Upper lobe of right lung (tissue), 1 donor: ENCODE measurements around the gene CANT1. TPM values are rescaled to one million over a fixed set of nuclear protein-coding genes. Genes with fewer than 3 reads are reported as not detected.
"Not testable (repeated sequence)": the region's sequence is repeated elsewhere in the genome, so short reads cannot be mapped to it uniquely, and the experiment has no call there.

Source experiments
- ATAC-seq: fragments of 200-7000 bp; cut with Tn5 transposase; one replicate; pipeline ENCODE4 v1.9.1; 2020; ENCODE audit warnings: mild to moderate bottlenecking, moderate library complexity
- DNase-seq: peaks from one replicate; pipeline ENCODE4 v3.0.0-alpha.2; 2020
- H3K27ac ChIP-seq: fragments of 200-600 bp; one replicate; pipeline ENCODE4 v1.8.0; 2022
- H3K27me3 ChIP-seq: fragments of 200-600 bp; one replicate; pipeline ENCODE4 v1.8.0; 2022; ENCODE audit warnings: mild to moderate bottlenecking
- H3K36me3 ChIP-seq: fragments of 200-600 bp; one replicate; pipeline ENCODE4 v1.8.0; 2022
- H3K4me1 ChIP-seq: fragments of 200-600 bp; one replicate; pipeline ENCODE4 v1.8.0; 2022
- H3K4me3 ChIP-seq: fragments of 200-600 bp; one replicate; pipeline ENCODE4 v1.8.0; 2022; ENCODE audit warnings: mild to moderate bottlenecking
- H3K9me3 ChIP-seq: fragments of 200-600 bp; one replicate; pipeline ENCODE4 v1.8.0; 2022
- CTCF ChIP-seq: fragments of 200-600 bp; IDR thresholded peaks from one replicate; pipeline ENCODE4 v1.8.0; 2022; ENCODE audit warnings: antibody characterized with exemption
- intact Hi-C: fragments of 100-400 bp; cut with DNase I; formaldehyde crosslinking; loops from one replicate; pipeline ENCODE4 v1.11.0; 2022
- total RNA-seq: library from RNA; stranded (reverse); fragmentation: NEBNext Ultra II Directional; extraction: Animal tissue kit (Norgen Biotek cat#: 25700); gene quantifications from one replicate; pipeline ENCODE4 v1.2.1, GENCODE V29; 2021
- donor health status: DM: no; HTN: yes; CAD: no; lungs with severe emphysema.

CANT1 gene
- total RNA-seq, 1 donor from 2014 or later: 59.6 TPM

DNA sequence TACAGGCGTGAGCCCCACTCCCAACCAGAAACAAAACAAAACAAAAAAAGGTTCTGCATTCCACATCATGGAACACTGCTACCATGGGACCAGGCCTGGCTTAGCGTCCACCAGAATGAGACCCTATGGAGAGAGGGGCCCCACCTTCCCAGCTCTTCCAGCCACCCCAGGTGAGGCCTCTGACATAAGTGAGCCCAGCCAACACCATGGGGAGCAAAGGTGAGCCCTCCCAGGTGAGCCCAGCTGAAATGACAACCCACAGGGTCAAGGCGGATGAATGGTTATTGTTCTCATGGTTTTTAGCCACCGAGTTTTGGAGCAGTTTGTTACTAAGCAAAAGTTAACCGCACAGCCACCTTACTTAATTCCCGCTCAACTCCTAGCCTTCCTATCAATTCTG, 46.2 kb downstream of the CANT1 start:
- no peak overlapping the region for H3K27ac ChIP-seq
- no peaks in the 10 kb centered on the region for H3K36me3 ChIP-seq
- no peak for DNase-seq
- no peaks in the 10 kb centered on the region for H3K9me3 ChIP-seq
- no peak overlapping the region for H3K4me3 ChIP-seq
- no peak for TF ChIP-seq CTCF
- peaks cover 3% of the 10 kb centered on the region for H3K4me1 ChIP-seq
- ATAC-seq: no peak
- H3K27me3 ChIP-seq: no peaks in the 10 kb centered on the region
- intact Hi-C loops: no loop called here

- ATAC-seq, intact Hi-C loops, H3K36me3 ChIP-seq, H3K9me3 ChIP-seq, H3K27me3 ChIP-seq, DNase-seq, H3K27ac ChIP-seq, H3K4me1 ChIP-seq, H3K4me3 ChIP-seq: not testable (repeated sequence)
These were observed 46.6 kb downstream of the CANT1 start for GRCh38 chr17:78962984-78963348.

GRCh38 chr17:78962345-78962983, 47.1 kb downstream of the CANT1 start:
- Histone ChIP-seq H3K27ac (no peak overlapping the region), H3K36me3 (no peaks in the 10 kb centered on the region), H3K4me3 (no peak overlapping the region), H3K4me1 (peaks cover 3% of the 10 kb centered on the region), H3K27me3 (no peaks in the 10 kb centered on the region), H3K9me3 (no peaks in the 10 kb centered on the region)
- no peak for DNase-seq
- intact Hi-C loops: no loop called here
- TF ChIP-seq CTCF: no peak
- peak; percentile 20 for ATAC-seq

GRCh38 chr17:78961571-78961970, 48.0 kb downstream of the CANT1 start:
- Histone ChIP-seq H3K9me3 (no peaks in the 10 kb centered on the region), H3K36me3 (no peaks in the 10 kb centered on the region), H3K4me1 (peaks cover 3% of the 10 kb centered on the region), H3K4me3 (no peak overlapping the region), H3K27ac (no peak overlapping the region), H3K27me3 (no peaks in the 10 kb centered on the region)
- ATAC-seq (no peak), DNase-seq (no peak)
- intact Hi-C loops: no loop called here
- TF ChIP-seq CTCF: no peak

DNA sequence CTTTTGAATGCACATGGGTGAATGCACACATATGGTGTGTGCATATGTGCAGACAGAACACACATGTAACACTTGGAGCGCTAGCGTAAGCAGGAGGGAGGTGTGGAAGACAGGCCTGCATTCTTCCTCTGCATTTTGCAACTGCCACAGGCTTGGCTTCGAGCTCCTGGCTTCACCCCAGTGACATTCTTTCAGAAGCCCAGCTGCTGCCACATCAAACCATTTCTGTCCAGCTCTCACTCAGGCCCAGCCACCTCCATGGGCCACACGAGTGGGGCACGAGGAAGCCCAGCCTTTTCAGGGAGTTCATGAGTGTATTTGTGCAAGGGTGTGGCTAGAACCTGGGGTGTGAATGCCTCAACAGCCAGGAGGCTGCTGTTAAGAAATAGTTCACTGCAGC, 48.6 kb downstream of the CANT1 start:
- no peaks in the 10 kb centered on the region for H3K36me3 ChIP-seq
- no peaks in the 10 kb centered on the region for H3K9me3 ChIP-seq
- H3K27ac ChIP-seq: no peak overlapping the region
- peak; percentile 81 for DNase-seq
- peaks cover 3% of the 10 kb centered on the region for H3K4me1 ChIP-seq
- H3K27me3 ChIP-seq: no peaks in the 10 kb centered on the region
- TF ChIP-seq CTCF: no peak
- no peak overlapping the region for H3K4me3 ChIP-seq
- intact Hi-C loops: no loop called here
- ATAC-seq: peak; percentile 90

- Histone ChIP-seq H3K4me3 (no peak overlapping the region), H3K4me1 (peaks cover 3% of the 10 kb centered on the region), H3K27me3 (no peaks in the 10 kb centered on the region), H3K36me3 (no peaks in the 10 kb centered on the region), H3K27ac (no peak overlapping the region), H3K9me3 (no peaks in the 10 kb centered on the region)
- DNase-seq (no peak), ATAC-seq (no peak)
- intact Hi-C loops: no loop called here
- TF ChIP-seq CTCF: no peak
These were observed 49.8 kb downstream of the CANT1 start for GRCh38 chr17:78959803-78960202.
